ENCODE measurements around the gene DLX4.

GRCh38 chr17:49987290-49987585, 18.2 kb downstream of the DLX4 start:
- TF ChIP-seq CTCF (conservative IDR thresholded peaks at IDR 0.05; ENCODE audit: low read length) (no peak), EZH2phosphoT487 (IDR thresholded peaks at IDR 0.05; ENCODE audit: borderline replicate concordance) (no peak)
